Measurements from ENCODE around the gene SLC25A26.

The SLC25A26 gene

DNA sequence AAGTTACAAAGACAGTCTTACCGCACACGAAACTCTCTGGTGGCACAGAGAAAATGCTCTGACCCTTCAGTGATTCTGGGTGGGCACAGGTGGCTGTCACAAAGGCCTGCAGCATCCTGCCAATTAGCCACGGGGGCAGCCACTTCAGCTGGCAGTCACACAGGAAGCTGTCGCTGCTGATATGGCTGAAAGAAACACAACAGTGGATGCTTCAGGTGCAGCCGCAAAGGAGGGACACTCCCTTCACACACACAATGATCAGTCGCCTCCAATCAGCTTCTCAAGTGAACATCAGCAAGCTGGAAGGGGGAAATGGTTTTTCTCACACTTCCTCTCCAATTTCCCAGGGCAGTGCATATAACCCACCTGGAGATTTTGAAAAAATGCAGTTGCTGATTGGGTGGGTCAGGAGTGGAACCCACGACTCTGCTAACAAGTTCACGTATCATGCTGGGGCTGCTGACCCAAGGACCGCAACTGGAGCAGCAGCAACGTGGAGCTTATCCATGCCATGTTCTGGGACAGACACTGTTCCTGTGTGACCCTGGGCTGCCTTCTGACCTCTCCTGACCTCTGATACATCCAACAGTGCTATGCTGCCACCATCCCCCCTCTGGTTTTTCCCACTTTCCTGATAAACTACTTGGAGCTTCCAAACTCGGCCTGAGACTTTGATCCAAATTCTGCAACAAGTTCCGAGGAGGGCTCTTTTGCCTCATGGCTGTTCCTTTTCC lies 173.4 kb downstream of the SLC25A26 start:
- DNase-seq, result no peak

DNA sequence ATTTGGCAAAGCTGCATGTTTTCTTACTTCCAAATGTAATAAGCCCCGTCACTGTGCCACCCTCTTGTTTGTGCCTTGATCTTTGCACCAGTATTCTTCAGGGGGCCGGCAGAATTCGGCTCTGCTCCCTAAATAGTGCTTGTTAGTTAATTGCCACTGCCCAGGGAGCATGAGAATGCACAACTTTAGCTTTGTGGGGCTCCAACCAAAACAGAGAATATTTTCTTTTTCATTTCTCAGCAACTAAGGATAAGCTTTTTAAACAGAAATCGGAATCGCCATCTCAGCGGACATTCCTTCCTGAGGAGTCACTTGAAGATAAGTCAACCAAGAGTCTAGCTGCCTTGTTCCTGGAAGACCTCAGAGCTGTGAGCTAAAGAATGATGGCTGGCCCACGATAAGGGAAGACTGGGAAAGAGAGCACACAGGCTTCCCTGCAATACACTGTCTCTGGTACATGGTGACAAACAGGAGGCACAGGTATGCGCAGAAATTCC lies 174.0 kb downstream of the SLC25A26 start:
- peak in 7 of 58 donors; percentile 15 to 67 (median 30) for DNase-seq

DNA sequence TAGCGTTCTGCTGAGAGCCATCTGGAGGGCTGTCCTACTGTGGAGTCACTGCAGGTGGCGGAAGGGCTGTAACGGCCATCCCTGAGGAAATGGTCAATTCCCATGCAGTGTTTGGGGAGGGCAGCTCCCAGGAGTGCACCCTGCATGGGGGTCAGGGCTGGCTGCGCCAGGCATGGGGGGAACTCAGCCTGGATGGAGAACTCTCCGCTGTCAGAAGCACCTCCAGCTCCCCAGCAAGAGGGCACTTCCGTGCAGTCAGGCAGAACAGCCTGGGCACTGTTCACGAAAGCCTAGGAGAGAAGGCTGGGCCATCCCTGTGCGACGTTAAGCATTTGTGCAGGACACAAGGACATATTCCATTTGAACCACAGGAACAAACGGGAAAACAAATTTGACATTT lies 174.8 kb downstream of the SLC25A26 start:
- DNase-seq, result no peak

DNA sequence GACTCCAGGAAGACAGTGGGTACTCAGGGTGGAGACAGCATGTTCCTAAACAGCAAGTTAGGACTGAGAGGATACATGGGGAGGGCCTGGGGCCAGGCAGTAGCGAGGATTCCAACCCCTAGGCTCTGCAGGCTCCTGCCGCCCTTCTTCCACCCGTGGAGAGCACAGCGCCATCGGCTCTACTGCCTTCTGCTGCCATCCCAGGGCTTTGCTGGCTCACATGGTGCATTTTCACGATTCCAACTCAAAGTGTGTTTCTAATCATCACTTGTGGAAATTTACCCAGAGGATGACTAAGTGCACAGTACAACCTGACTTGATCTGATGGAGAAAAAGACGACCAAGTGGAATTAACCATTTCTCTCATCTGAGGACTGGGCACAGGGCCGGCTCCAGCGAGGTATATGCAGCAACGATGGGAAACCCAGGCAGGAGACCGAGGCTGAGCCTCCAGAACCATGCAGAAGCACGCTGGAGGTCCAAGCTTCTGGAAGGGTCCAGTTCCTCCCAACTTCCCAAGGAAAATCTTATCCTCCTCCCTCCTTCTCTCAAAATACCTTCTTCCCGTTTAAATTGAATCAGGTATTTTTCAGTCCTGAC lies 175.5 kb downstream of the SLC25A26 start:
- no peak for DNase-seq

DNA sequence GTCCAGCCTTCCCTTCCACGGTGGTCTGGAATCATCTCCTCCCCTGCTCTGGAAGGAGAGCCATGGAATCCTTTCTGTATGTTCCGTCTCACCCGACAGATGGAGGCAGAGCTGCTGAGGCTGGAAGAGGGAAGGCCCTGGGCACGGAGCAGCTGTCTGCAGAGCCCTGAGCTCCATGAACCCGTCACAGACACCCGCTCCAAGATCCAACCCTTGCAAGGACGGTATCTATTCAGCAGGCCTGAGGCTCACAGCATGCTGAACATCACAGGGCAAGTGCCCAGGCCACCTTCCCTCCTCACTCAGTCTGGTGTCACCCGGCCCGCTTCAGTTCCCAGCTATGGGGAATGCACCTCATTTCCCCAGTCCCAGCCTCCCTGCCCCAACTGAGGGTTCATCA lies 176.1 kb downstream of the SLC25A26 start:
- no peak for DNase-seq

DNA sequence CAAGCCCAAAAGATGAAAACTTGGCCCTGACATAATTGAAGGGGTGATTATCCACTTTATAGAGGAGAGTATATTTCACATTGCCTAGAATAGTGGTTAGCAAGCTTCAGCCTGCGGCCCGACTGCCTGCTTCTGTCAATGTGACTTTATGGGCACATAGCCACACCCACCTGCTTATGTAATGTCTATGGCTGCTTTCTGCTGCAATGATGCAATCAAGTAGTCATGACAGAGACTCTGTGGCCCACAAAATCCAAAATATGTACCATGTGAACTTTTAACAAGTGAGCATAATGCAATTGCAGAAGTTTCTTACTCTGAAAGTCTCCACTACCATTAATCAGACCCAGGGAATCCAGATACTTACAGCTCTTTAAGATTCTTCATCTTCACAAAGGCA lies 176.9 kb downstream of the SLC25A26 start:
- DNase-seq, result no peak

DNA sequence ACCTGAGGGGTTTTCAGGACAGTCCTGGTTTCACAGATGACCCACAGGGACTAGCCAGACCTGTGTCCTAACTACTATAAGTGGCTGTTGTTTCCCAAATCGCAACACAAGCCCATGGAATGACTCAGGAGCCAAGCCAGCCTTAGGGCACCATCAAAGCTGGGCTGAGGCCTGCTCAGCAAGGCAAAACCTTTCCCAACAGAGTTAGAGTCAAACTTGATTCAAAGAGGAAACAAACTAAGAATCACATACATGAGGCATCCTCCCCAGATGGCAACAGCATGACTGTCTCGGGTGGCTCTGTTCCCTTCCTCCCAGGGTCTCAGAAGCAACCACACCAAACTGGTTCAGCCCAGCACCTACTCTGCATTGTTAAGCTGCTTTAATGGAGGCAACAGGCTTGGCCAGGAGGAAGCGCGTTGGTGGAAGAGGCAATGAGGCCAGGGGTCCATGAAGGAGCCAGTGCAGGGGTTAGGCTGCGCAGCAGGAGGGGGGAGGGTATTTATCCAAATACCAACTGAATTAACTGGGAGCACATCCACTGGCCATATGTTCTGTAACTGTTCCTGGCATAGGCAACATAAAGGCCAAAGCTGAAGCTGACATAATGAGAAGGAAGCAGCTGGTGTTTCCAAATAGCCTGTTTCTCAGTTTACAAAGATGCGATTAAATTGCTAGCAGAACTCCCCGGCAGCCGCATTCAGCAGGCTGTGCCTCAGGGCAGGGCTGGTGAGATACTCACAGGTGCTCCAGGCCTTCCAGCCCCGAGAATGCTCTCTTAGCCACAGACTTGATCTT lies 177.6 kb downstream of the SLC25A26 start:
- peak in 2 of 58 donors; percentile 14 to 34 for DNase-seq

DNA sequence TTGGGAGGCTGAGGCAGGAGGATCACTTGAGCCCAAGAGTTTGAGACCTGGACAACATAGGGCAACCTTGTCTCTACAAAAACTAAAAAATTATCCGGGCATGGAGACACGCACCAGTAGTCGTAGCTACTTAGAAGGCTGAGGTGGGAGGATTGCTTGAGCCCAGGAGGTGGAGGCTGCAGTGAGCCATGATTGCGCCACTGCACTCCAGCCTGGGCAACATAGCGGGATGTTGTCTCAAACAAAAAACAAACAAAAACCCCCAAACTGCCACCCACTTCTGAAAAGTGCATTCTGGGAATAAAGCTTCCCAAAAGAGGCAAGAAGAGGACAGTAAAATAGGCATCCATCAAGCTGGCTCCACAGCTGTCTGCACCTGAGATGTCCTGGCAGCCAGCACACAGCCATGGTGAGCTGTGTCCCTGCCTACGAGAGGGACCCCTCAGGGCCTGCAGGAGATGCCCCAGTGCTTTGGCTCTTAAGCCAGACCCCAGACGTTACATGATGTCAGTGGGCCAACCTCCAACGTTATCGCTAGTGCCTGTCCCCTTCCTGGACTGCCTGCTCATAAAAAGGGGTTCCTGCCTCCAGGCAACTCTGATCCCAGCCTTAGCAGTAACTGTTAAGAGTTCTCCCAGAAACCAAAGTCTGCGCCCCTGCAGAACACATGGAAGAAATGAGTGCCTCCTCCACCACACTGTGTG lies 178.9 kb downstream of the SLC25A26 start:
- no peak for DNase-seq

DNA sequence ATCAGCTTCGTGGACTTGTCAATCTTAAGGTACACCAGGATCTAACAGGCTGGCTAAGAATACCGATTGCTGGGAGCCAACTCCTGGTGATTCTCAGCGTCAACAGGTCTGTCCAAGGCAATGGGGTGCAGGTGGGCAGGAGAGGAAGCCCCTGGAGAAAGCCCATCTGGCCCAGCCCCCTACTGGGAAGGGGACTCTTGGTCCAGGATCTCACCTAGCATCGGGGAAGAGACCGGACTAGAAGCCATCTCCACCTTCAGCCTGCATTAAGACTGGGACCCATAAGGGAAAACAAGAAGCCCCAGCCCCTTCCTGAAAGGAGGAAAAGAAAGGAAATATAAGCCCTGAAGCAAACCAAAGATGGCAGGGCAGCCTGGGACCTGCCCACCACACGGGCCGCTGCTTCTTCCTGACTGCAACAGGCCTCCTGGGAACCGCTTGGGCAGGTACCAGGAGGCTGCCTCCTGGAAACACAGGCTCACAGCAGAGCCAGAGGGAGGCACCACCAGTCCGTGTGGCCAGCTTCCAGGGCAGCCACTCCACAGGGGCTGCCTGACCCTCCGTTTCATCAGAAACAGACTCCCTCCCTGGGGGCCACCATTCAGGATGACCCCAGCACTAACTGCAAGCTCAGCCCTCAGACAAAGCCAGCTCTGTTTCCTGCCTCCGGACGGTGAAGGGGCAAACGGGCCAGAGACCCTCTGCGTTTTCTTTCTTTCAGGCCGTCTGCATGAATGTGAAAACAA lies 179.8 kb downstream of the SLC25A26 start:
- DNase-seq, result peak in 12 of 58 donors; percentile 12 to 62 (median 34)

DNA sequence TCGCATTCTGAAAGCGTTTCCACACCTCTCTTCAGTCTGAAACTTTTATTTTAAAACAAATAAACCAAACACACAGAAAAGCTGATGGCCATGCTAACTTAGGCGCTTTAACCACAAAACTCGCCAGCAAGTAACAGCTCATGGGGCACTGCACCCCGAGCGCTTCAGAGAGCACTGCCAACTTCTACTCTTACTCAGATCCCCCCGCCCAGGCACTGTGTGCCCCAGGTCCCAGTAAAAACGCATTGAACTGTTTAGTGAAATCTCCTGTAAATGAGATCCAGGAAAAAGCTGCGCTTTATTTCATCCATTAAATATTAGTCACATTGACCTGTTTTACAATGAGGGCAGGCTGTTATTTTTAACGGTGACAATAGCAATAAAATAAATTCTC lies 180.4 kb downstream of the SLC25A26 start:
- peak in 1 of 58 donors; percentile 41 for DNase-seq

DNA sequence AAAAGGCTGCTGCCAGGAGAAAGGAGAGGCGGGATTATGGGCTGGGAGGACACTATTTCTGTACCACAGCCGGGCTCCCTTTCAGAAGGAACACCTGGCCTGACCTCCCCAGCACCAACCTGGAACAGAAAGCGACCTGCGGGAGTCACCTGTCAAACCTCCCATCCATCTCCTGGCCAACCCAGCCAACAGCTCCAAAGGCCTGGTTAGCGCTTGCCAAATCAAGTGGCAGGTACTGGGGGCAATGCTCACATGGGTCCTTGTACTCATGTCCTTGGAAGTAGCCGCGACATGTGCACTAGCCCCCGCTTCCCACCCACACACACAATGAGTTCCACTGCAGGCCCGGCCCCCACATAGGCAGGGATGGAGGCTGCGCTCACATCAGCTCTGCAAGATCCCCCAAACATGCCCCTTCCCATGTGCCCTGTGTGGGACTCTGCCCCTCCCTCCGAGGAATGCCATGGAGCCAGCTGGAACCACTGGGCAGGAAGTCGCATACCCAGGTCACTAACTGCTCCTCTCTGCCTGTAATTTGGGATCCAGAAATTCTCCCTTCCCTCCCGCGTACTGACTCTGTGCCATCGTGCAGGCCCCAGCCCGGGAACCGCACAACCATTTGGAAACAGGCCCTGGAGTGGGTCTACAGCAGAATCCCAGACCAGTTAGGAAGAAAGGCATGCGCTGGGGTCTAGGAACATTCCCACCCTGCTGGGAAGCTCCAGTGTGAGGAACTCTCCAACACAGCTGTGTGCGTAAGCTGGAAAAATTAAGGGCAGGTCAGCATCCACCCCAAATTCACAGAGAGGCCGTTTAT lies 181.1 kb downstream of the SLC25A26 start:
- DNase-seq, result no peak

DNA sequence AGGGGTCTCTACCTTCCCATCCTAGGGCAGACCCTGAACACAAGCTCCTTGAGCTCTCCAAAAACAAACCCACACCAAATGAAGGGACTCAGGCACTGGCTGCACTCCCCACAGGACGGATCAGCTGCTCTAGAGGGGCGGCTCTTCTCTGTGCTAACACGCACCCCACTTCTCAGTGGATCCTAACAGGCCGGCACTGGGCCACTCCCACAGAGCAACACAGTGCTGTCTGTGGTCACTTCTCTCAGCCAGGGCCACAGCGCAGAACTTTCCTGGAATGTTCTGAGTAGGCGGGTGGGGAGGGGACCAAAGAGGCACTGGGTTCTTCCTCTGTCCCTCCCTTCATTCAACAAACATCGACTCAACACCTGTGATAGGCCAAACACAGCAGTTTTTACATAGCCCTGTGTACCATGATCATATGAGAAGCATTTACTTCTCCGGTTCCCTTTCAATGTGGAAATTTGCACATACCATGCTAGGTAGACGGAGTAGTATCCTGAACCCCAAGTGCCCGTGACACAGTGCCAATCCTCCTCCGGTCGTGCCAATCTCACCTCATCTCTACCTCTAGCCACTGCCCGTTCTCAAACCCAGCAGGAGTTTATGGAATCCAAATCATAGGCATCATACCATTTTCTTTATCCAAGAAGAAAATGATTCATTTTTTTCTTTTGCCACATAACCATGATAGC lies 181.9 kb downstream of the SLC25A26 start:
- peak in 3 of 58 donors; percentile 11 to 23 (median 20) for DNase-seq

DNA sequence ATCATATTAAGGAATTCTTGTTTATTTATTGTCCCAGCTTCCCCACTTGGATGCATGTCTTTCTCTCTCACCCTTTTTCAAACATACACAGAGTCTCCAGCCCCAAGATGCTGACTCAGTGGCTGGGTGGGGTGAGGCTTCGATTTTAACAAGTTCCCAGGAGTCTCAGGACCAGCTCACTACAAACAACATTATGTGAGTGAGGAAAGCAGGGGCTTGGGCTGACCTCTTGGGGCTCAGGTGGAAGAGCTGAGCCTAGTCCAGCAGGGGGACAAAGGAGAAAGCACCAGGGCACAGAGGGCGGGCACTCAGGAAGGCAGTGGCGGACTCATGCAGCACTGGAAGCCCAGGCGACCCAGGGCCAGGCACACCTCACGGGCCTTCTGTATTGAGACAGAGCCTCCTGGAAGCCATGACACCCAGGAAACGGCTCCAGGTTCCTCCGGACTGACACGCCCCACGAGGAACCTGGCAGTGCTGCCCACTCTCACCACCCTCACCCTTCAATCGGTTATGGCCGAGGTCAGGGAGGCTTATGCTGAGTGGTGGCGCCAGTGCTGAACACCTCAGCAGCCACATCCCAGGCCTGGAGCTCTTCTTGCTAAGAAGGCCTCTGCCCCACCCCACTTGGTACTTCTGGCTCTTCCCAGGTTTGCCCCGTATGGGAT lies 182.7 kb downstream of the SLC25A26 start:
- DNase-seq, result no peak

DNA sequence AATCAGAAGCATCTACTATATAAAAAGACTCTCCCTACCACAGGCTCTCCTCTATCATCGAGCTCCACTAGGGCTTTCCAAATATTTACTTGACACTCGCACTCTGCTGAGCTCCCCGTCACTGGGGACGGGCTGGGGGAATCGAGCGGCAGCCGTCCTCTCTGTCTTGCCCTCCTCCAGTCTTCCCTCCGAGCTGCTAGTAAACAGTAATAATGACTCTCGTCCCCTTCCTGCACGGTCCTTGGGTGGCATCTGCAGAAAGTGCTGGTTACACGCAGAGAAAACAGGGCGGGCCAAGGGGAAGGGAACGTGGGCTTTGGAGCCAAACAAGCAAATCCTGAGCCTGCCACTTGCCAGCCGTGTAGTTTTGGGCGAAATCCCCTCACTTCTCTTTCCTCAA lies 183.4 kb downstream of the SLC25A26 start:
- no peak for DNase-seq

DNA sequence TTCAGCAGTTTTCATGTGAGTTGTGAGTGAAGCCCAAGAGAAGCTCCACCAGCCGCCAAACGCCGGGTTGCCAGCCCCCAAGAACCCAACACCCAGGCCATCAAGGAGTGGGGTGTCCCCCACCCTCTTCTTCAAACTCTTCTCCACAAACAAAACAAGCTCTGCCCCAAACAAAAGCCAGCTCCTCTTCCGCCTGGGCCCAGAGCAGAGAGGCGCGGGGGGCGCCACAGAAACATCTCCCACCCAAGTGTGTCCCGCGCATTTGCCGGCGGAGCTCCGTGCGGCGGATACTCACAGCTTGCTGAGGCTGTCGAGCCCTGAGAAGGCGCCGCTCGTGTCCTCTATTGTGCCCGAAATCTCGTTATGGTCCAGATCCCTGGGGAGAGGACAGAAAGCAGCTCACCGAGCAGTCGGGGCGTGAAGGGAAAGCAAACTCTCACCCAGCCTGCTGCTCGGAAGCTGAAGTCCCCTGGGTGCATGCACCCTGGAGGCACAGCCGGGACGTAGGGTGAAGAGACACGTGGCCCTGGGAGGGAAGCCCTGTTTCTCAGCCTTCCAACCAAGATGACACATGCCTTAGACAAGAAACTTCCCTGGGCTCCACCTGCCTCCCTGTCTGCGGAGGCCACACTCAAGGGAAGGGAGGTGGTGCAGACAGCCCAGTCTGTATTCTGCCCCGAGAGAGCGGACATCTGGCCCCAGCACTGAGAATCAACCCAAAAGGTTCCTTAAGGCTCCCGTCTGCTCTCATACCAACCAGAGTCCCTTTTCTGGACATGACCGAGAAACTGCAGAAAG lies 184.3 kb downstream of the SLC25A26 start:
- DNase-seq, result no peak

DNA sequence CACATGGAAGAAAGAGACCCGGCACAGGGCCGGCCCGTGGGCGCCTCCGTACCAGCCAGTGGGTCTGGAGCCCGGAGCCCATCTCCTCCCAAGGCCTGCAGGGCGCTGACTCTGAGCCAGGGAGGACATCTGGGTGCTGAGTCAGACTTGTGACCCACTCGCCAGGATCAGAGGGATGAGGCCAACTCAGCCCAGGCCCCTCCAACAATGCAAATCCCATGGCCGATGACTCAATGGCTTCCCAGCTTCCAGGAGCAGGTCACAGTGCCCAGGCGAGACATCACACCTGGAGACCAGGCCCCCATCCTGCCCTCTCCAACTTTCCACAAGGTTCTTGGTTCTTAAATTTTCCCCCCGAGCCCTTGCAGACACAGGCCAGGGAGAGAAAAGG lies 184.9 kb downstream of the SLC25A26 start:
- peak in 30 of 58 donors; percentile 22 to 86 (median 50) for DNase-seq

DNA sequence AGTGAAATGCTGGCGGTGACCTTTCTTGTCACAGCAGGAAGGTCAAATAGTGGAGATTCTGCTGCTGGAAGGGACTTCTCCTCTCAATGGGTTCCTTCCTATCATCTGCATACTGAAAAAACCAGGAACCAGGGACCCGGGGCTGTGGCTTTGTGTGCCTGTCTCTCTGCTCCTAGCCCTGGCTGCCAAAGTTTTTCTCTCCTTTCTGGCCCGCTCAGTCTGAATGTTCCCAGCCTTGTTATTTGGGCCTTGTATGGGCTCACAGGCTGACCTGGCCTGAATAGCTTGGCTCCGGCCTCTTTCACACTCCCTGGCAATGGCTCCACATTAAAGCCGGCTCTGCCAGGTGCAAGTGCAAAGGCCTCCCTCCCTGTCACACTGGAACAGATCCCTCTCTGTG lies 185.4 kb downstream of the SLC25A26 start:
- DNase-seq, result peak in 51 of 58 donors; percentile 28 to 91 (median 65)

Data from anterior cingulate cortex (tissue), 58 donors.